NCI-H128 (cell line): ENCODE data around the gene RNF144B.

Experiments
- DNase-seq: peaks from one replicate; lab custom pipeline; 2025; ENCODE audit not compliant: unreplicated experiment; lab: John Stamatoyannopoulos, UW

Gene RNF144B

DNA sequence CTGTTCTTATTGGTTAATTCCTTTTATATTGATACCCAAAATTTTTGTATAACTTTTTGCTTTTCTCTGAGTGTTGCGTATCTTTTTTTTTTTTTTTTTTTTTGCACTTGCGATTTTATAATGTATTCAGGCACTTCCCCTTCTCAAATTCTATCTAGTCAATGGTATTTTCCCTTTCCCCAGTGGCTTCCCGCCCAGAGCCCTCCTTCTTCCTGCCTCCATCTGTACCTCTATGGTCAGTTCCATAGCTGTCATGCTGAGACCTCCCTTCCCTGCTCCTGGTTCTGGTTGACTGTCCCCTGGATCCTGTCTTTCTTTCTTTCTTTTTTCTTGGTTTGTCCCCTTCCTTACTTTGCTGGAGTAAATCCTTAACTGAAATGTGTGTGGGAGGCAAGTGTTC, 94.7 kb downstream of the RNF144B start:
- DNase-seq = no peak

DNA sequence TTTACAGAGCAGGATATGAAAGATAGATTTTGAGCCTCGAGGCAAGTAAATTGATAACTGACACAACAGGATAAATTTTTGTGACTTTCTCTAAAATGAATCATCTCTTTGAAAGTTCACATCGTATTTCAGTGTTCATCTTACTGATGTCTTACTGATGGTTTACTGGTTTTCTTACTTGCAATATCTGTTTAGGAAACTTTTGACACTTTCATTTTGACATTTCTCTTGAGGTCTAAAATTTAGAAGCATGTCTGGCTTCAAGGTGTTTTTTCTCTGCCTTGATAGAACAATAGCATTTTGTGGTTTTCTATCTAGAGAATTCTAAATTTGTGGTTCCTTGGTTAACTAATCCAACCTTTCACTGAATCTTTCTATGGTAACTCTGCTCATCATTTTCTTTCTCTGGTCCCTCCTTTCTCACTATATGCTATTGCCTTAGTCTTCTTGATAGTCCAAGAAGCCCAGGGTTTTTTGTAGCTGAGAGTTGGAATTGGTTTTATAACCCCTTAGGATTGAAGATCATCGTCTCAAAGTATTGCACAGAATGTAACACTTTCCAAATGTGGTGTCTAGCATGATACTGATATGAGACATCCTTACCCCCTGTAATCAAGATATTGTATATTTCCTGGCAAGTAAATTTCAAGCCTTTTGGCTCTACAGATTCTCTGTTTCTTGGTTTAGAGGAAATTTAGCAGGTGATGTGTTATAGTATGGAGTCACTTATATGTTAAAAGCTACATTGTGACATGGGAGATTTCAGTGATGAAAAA, 98.7 kb downstream of the RNF144B start:
- no peak for DNase-seq

DNA sequence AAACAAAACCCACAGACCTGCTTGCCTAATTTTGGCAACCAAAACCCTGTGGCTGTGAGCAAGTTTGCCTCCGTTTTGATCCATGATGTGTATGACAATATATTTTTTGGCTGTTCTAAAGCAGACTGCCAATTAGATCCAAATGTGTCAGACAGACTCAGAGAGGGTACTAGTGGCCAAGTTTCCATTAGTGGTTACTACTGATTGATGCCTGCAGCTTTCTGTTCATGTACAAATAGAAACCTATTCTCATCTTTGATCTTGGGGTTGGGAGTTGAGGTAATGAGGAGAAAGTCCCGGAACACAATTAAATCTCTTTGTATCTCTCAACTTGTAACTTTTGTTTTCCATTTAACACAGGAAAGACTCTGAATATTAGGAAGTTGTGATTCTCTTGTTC, 100.9 kb downstream of the RNF144B start:
- DNase-seq = no peak

DNA sequence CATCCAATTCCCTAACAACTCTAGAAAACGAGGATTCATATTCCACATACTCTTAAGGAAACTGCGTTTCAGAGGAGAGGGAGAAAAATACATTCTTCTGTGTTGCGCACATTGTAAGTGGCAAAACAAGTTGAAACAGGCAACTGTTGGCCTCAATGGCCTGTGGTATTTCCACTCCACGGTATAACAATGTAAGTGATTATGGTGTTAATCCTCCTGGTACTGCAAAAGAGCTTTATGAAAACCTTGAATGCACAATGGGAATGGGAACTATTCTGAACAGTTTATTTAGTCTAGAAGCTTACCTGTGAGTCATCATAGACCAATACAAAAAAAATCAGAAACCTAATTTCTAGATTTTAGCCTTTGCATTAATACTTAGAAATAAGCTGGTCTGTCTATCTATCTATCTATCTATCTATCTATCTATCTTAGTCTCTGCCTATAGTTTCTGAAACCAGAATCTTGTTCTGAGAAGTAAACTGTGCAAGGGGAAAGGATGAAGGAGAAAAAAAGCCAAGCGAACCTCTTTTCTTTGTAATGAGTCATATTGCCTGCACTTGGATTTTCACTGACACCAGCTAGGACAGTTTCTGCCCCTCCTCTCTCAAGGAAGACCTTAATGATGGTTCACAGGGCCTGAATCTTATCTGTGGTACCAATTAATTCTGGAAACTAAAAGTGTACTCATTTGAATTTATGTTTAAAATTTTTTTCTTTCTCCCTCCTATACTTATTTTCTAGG, 101.5 kb downstream of the RNF144B start:
- DNase-seq = no peak

DNA sequence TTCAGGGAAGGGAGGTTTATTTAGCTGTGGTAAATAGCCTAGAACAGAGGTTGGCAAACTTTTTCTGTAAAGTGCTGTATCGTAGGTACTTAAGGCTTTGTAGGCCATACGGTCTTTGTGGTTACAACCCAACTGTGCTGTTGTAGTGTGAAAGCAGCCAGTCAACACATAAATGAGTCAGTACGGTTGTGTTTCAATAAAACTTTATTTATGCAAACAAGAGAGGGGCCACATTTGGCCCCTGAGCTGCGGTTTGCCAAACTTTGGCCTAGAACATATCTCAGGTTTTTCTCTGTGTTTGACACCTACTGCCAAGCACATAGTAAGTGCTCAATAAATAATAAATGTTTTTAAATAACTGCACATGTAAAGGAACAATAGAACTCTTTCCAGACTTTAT, 102.2 kb downstream of the RNF144B start:
- DNase-seq = no peak

DNA sequence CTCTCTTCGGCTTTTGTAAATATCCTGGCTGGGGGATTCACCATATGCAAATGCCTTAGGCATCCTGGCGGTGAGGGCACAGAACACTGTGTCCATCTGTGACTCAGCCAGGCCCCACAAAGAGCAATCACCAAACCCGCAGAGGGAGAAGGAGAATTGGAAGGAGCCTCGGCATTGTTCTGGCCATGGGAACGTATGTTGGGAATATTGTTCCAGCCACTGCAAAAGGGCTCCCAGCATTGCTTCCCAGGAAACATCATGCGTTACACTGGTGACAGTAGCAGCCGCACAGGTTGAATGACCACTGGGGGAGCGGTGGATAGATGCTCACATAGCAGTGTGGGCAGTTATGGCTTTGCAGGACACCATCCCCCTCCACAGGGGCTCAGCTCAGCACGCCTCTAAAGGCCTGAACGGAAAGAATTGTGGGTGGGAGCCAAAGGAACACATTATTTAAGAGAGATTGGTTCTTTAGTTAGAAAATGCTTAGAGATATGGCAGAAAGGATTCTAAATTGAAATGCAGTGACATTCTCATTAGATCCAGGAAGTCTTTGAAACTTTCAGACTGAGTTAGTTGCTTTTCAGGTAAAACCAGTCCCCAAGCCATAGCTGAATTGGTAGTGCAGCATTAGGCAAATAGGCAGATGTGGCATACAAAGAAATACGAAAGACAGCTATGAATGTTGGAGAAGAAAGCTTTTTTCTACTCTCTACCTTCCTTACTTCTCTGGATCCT, 104.3 kb downstream of the RNF144B start:
- DNase-seq = no peak

DNA sequence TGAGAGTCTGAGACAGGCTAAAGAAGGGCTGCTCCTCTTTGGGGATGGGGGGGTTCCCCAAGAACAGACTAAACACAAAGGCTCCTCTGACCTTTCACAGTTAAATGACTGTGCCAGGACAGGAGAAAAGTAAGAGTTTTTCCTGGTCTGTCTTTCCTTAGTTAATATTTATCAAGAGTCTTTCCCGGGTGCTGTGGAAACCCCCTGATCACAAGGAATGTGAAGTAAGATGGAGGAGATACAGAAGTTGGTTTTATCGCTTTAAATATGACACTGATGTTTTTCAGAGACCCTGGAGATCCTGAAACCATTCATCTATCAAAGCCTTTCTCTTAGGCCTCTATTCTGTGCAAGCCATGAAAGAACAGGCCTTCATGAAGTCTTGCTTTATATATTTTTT, 105.8 kb downstream of the RNF144B start:
- DNase-seq = no peak

DNA sequence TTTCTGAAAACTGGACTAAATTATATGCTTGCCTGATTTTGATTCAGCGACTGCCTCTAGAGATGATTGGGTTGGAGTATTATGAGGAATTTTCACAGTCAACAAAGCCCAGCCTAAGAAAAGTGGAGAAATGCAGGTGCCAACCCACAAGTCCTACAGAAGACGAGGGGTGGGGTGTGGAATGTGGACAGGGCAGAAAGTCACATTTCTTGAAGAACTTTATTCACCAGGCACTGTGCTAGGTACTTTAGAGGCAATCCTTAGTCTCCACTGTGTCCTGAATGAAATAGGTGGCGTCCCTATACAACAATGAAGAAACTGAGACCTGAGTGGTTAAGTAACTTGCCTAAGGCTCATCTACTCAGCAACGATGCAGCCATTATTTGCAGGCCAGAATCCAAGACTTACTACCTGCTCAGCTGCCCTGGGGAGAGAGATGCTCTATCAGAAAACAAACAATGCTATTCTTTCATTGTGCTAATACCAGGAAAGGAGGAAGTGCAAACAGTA, 106.3 kb downstream of the RNF144B start:
- DNase-seq = no peak

DNA sequence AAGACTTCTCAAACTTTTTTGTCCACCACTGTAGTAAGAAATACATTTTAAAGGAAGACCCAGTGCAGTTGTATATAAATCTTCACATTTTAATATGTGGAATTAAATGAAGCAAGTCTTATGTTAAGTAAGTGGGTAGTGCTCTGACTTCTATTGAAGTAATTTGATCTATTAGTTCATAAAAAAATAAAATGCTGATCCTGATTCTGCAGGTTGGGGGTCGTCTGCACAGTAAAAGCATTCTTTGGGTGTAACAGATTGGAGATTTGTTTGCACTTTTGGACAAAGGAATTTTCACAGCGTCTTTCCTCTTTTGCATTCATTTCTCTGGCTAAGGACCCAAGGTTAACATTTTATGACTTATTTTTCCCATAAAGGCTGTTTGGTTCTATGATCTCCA, 106.8 kb downstream of the RNF144B start:
- no peak for DNase-seq

DNA sequence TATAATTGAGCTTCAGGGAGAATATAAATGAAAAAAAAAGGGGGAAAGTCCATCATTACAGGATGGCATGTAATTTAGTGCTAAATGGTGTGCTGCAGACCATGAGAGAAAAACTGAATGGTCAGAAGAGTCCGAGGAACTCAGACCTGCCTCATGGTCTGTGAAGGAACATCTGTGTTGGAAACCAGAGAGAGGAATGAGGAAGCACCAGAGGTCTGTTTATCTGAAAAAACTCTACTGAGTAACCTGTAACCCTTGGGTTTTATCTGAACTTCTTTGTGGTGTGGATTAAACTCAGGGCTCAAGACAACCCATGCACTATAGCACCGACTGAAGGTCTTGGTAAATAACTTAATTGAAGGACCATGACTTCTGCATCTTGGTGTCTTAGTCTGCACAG, 108.1 kb downstream of the RNF144B start:
- DNase-seq = no peak

DNA sequence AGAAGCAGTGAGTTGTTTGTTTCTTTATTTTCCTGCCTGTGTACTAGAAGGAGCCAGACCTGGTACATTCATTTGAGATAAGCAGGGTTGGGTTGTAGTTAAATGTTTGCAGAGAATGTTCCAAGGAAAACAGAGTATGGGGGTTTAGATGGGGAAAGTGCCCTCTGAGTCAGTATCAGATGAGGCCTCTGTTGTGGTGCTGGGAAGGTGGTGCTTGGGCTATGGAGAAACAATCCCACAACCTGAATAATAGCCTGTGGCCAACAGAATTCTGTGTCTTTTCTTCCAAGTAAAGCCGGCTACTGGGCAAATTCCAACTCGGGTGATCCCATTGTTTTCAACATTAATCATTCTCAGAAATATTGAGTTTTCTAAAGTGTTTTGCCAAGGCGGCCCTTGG, 109.3 kb downstream of the RNF144B start:
- no peak for DNase-seq

DNA sequence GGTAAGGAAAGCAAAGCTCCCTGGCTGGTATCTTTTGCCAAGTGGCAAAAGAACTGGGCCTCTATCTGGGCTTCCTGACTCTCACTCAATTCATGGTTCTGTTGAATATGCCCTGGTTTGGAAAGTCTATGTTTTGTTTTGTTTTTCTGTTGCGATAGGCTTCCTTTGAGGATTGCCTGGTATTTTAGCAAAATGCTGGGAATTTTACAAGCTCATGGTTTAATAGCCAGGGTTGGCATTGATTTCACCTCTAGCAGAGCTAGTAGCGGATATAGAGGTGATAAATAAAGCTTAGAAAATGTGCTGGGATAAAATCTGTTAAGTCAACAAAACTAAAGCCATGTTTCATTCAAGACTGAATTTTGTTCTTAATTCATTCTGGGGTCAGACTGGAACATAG, 109.9 kb downstream of the RNF144B start:
- DNase-seq = no peak

DNA sequence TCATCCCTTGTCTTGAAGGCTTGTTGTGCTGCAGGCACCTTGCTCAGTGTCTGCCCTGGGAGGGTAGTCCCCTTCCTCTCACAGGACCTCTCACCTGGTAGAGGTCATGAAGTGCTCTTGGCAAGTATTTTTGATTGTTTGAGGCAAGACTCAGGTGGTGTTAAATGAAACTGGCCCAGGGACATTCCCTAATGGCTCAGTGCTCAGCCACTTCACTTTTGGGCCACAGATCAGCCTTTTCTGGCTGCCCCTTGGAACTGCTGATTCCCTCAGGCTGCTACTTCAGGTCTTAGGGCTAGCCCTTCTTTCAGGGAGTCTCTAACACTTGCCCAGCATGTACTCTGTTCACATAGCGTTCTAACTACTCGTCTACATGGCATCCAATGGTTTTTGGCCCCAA, 111.3 kb downstream of the RNF144B start:
- DNase-seq = no peak

DNA sequence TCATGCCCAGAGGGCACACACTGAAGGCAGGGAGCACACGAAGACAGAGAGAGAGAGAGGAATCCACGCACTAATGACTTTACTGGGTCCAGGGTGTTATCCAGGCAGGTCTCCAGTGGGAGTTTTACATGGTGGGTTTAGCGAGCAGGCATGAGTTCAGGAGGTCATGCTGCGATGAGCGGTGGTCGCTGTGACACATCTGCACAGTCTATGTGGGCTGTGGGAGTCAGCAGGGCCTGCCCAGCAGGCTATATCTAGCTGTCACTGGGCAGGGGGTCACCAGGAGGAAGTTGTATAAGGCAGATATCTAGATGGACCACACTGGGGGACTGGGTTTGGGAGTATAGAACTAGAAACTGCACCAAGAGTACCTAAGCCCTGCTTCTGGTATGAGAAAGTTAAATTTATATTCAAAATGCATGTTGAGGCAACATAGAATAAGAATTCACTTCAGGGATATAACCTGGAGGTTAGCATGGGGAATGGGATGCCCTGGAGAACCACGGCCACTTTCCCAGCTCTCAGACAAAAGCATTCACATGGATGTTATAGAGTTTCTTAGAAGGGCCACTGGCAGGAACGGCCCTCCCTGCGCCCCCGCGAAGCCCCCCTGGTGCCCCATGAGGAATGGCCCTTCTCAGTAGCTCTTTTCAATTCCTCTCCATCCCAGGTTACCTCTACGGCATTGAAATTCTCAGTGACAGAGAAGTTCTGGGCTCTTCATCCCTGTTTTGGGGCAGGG, 113.9 kb downstream of the RNF144B start:
- no peak for DNase-seq

DNA sequence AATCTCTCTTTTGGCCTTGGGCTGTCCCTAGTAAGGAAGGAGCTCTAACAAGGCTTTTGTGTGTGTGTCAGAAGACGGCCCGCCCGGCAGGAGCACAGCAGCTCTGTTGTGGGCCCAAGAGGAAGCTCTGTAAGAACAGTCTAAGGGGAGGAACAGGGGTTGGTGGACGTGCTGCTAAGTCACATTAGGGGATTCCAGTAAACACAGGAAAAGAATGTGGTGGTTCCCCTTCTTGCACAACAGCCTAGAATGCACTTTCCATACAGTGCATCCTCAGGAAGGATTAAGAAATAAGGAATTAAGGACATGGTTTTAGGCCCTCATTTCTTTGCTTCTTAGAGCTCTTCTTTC, 114.5 kb downstream of the RNF144B start:
- DNase-seq = no peak

DNA sequence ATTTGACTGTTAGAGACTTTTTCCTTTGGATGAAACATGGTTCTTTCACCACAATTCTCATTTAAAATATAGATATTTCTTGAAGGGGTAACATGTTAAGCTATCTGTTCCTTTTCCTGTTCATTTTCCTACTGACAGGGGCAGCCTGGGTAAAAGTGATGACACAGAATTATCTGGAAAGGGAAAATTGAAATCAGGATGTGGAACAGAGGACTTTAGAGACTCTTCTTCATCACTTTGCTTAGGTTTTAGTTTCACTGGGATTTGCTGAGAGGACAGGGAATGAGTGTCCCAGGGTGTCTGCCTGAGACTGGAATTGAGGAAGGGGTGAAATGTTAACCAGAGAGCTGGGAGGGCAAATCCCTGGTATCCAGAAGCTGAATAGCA, 116.0 kb downstream of the RNF144B start:
- no peak for DNase-seq

DNA sequence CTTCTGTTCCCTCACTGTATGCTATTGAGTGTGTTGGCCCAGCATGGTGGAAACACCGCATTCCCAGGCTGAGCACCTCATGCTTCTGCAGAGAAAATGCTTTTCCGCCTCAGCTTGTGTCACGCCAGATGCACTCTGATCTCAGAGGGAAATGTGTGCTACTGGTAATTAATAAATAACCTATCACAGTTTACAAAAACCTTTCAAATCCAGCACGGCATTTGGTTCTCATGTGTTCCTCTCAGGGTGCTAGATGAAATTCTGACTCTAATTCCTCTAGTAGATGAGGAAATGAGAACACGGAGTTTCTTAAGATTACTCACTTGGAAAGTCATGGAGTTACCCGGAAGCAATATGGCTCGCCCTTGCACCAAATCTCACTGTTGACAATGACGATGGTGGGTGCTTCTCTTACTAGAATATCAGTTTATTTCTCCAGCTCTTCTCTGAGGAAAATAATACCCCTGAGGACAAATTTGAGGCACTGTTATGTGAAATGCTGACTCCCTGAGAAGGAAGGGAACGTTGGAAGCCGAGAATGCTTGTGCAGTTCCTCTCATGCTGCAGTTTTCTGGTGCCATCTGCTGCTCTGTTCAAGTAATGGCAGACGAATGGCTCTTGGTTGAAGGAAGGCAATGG, 116.6 kb downstream of the RNF144B start:
- peak; percentile 75 for DNase-seq

DNA sequence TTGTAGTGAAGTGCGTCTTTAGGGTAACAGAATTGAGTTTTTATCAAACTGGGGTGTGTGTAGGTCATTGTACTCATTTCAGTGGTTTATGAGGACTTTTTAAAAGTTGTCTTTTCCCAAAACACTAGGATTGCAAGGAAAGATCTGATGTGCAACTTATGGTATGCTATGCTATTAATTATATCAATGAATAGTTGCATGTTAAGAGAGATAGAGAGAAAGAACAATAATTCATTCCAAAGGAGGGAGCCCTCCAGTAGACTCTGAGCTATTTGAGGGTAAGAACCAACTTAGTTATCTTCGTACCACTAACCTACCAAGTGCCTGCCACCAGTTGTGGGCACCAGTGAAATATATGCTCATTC, 117.1 kb downstream of the RNF144B start:
- DNase-seq = no peak

DNA sequence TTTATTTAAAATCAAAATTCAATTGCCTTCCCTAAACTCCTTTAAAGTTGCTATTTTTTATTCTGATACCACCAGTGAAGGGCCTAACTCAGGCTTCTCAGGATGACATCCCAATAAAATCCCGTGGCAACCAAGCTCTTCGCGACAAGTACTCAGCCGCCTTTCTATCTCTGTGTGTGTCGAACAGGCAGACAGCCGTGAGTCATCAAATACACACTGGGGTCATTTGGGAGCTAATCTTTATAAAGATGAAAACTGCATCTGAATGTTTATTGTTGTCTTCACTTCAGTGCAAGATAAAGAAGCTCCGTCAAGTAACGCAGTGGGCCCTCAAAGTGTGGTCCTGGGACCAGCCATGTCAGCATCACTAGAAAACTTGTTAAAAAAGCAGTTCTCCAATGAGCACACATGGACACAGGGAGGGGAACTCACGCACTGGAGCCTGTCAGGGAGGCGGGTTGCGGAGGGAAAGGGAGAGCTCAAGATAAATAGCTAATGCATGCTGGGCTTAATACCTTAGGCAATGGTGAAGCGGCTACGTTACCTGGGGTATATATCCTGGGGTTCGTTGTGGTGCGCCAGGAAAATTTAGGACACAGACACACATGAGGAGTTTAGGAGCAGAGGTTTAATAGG, 119.3 kb downstream of the RNF144B start:
- DNase-seq = no peak

DNA sequence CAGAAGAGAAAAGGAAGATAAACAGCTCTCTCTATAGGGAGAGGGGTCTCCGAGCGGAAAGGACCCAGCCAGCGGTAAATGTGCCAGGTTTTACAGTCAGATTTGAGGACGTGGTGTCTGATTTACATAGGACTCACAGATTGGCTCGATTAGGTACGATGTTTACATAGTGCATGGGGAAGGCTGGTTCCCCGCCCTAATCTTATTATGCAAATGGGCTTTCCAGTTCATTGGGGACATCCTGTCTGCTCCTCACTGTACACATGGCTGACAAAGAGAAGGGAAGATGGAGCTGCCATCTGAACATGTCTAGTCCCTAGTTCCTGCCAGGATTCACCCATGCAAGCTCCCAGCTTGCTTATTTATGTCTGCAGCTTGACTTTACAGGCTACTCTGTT, 119.9 kb downstream of the RNF144B start:
- no peak for DNase-seq
